GM19025 (cell line): ENCODE results near the gene HDX.
"Not testable (repeated sequence)": the region's sequence is repeated elsewhere in the genome, so short reads cannot be mapped to it uniquely, and the experiment has no call there.

Experiments used
- ATAC-seq: cut with Tn5 transposase; IDR thresholded peaks from one replicate; pipeline ENCODE4 v1.9.1; 2021; ENCODE audit warnings: mild to moderate bottlenecking, low read depth, moderate library complexity; ENCODE audit not compliant: unreplicated experiment

The HDX gene

GRCh38 chrX:84339507-84340364, 162.5 kb downstream of the HDX start:
- no peak for ATAC-seq

- no peak for ATAC-seq
Observed at GRCh38 chrX:84336646-84337045, 165.6 kb downstream of the HDX start.

GRCh38 chrX:84335121-84335520, 167.1 kb downstream of the HDX start:
- no peak for ATAC-seq

DNA sequence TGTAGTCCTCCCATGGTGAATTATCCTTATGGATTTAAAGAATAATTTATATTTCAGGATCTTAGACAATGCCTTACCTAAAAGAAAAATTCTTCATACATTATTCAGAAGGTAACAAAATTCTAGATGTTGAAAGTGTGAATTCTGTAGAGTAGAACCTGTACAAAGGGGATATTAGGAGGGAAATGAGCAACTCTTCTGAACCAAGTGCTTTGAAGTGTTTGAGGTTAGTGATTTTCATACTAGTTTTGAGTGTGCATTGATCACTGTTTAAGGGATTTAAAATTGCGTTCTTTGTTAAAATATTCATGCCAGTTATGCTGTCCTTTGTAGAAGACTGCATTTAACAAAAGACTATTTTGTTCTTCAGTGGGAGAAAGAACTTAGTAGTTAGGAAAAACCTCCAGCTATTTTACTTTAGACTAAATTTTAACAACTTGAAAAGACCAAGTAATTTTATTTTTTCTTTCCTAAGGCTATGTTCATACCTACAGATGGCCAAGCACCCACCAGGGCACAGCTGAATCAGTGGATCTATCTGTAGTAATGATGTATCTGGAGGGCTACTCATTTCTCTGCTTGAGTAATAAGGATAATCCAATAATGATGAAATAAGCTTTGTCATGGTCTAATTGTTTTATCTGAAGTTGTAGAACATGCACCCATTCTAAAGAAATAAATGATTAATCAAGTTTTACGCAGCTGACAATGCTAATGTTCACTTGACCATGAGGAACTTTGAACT, 180.0 kb downstream of the HDX start:
- ATAC-seq = no peak

DNA sequence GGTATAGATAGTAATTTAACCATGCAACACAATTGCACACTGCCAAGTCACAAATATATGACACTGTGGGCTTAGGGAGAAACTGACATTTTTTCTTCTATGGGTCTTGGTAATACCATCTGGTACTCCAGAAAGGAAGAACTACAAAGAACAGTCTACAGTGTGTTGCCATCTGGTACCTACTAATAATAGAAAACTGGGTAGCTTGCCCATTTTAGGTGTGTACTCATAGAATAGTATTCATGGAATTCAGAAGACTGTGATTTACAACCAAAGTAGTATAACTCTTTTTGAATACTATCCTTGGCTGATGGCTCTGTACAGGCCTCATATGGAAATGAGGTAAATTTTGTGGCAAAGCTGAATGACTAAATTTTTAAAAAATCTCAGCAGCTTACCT, 181.6 kb downstream of the HDX start:
- no peak for ATAC-seq

DNA sequence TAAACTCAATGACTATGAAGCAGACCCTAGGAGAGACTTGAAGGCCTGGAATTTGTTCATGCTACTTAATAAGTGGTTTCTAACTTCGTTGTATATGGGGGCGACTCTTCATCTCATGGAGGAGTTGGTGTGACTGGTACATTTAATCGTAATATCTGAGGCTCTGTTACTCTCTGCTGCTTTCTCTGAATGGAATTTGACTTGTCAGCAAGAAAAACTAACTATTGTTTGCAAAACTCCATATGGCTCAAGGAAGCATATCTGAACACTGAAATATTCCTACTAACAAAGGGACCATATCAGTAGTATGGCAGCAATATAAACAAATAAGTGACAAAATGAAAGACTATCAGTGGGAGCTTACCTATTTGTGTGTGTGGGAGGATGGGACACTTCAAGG, 182.2 kb downstream of the HDX start:
- ATAC-seq = no peak

DNA sequence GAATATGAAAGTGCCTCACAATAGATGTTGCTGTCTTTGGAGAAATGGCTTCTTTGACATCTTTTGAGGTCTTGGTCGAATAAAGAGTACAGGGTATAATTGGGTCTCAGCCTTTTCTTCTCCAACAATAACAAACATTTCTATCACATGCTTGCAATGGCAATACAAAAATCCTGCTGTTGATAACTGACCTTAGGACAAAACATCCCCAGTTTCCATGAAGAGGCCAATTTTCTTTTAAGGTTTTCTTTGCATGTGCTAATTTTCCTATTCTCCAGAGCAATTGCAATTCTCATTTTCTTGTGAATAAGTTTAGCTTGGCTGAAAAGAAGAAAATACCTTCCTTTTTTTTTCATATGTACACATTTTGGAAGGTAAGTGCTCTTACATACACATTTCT, 183.6 kb downstream of the HDX start:
- ATAC-seq = no peak

- ATAC-seq = not testable (repeated sequence)
Observed at GRCh38 chrX:84315946-84316345, 186.3 kb downstream of the HDX start.
